SU-DHL-6 (cell line): ENCODE measurements around the gene CALML4.

Experiments used
- CTCF ChIP-seq: fragments of 200-600 bp; sonication (generic); IDR thresholded peaks from one replicate; pipeline ENCODE4 v1.5.1; 2017; ENCODE audit warnings: antibody characterized with exemption, mild to moderate bottlenecking, low read length, moderate library complexity; ENCODE audit not compliant: insufficient read depth, poor library complexity, severe bottlenecking
- EZH2phosphoT487 ChIP-seq: fragments of 200-600 bp; sonication (generic), shearing (Covaris generic); conservative IDR thresholded peaks from 2 replicates; pipeline ENCODE4 v1.6.1; 2018; ENCODE audit warnings: mild to moderate bottlenecking, antibody characterized with exemption, low read length, moderate library complexity, mixed read lengths

GRCh38 chr15:68150187-68150586 lies 54.9 kb downstream of the CALML4 start:
- TF ChIP-seq CTCF (no peak), EZH2phosphoT487 (no peak)
